Measurements from ENCODE around the gene MYO1G.
A peak's percentile ranks its signal among the peaks of the same experiment; 100 is the strongest.
"Not testable (repeated sequence)": the region's sequence is repeated elsewhere in the genome, so short reads cannot be mapped to it uniquely, and the experiment has no call there.

The MYO1G gene

DNA sequence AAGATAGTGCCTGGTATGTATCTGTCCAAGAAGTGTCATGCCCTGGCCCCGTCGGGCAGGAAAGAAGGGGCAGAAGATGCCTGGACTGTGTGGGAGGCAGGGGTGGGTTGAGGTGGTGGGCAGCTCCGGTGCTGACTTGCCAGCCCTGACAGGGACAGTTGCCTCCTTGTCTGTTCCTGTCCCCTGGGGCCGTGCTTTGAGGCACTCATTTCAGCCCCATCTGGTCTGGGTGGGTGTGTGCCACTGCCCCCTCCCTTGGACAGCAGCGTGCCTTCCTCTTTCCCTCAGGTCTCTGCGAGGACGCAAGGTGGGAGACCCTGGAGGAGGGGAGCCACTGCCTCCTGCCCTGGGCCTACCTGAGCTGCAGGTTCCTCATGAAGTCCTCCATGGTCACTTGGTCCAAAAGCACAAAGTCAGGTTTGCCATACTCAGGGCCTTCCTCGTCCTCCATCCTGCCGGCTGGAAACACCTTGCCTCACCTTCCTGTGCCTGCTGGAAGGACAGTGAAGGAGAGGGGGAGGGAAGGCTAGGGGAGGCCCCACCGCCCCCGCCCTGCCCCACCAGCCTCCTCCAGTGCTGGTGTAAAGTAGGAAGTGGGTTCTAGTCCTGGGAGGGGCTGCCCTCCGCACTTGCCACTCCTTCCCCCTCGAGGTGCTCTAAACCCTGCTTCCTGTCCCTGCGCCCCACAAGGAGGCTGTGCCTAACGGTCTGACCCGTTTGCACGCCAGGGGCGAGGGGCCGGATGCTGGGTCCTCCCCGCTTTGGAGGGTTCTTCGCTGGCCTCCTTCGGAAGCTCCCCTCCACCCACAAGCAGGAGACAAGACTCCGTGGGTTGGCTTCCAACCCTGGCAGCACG lies at the start of gene MYO1G:
Gene MYO1G, minus strand, starts transcription at position 505 of the 856 bp plus-strand sequence. Its CDS starts 54 bp downstream, at position 451.
- DNase-seq (ENCODE audit: low spot score): no peak

DNA sequence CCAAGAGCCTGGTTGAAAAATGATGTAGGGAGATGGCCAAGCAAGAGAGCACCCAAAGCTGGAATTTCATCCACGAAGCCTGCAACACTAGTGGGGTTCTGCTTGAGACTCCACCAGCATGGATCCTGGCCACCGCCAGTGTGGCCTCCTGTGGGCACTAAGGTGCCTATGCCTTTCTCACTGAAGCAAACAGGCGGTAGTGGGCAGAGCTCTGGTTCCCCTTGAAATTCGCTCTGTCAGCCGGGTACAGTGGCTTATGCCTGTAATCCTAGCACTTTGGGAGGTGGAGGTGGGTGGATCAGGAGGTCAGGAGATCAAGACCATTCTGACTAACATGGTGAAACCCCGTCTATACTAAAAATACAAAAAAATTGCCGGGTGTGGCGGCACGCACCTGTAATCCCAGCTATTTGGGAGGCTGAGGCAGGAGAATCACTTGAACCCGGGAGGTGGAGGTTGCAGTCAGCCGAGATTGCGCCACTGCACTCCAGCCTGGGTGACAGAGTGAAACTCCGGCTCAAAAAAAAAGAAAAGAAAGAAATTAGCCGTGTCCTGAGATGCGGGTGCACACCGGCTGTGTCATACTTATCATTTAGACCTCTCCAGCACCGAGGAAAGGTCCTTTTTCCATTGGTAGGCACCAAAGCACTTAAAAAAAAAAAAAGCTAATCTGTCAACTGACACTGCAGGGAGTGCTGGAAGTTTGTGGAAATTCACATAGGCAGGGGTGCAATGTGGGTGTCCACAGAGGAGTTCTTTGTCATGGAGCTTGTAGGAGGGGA lies 49.5 kb upstream of the MYO1G start:
- no peak for DNase-seq (ENCODE audit: low spot score)

GRCh38 chr7:45027774-45028114 lies 48.9 kb upstream of the MYO1G start:
- no peak for DNase-seq (ENCODE audit: low spot score)

DNA sequence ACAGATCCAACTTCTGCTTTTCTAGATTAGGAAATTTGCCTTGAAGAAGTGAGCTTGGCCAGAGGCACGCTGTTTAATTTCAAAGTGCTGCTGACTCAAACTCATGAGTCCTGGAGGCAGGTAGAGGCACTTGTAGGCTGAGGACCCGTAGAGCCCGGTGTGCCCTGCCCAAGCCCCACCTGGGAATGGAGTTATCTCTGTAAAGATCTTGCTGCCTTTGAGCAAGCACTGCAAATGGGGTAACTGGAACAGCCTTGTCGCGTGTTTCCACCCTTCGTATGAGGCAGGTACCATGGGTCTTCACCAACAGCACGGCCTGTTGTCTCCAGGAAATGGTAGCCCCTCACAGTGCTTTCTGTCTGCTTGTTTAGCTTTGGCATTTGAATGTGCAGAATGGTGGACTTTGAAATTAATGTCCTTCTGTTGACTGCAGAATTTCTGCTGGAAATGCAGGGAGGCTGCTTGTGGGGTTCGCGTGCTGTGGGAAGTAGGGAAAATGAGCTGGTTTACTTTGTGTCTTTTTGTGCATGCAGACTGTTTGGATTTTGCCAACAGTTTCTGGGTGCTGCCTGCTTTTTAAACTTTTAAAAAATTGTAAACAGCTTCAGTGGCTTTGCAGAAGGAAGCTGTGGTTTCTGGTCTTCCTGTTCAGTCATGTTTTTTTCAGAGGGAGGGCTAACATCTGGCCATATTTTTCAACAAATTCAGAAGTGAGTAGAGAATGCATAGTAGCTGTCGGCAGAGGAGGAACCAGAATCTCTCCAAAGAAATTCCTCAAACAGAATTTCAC lies 48.4 kb upstream of the MYO1G start:
- DNase-seq (ENCODE audit: low spot score): no peak

- DNase-seq (ENCODE audit: low spot score): no peak
These were observed 47.2 kb upstream of the MYO1G start for GRCh38 chr7:45026013-45026412.

GRCh38 chr7:45025473-45025872 lies 46.7 kb upstream of the MYO1G start:
- DNase-seq (ENCODE audit: low spot score): not testable (repeated sequence)

DNA sequence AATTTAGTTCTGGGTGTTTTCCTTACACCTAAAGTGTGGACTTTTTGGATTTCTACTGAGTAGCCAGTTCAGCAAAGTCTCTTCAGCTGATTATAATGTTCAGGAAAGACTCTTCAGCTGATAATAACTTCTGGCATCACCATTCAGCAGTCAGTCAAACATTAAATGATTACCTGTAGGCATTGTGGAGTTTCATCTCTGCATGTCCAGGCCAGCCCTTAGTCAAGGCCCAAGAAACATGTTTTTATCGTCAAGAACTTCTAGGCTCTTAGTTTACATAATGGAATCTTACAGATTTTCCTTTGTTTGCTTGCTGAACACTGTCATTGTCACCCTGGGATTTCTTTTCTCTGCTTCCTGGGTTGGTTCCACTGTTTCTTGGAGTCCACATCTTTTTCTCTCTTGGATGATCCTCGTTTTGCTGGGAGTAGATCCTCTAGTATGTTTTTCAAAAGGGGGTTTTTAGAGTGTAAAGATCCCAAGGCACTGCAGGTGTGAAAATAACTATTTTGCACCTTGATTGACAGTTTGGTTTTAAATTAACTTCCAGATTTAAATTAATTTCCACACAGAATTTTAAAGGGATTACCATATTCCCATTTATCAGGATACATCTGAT lies 45.4 kb upstream of the MYO1G start:
- no peak for DNase-seq (ENCODE audit: low spot score)

GRCh38 chr7:45021604-45022296 lies 42.9 kb upstream of the MYO1G start:
- no peak for DNase-seq (ENCODE audit: low spot score)

DNA sequence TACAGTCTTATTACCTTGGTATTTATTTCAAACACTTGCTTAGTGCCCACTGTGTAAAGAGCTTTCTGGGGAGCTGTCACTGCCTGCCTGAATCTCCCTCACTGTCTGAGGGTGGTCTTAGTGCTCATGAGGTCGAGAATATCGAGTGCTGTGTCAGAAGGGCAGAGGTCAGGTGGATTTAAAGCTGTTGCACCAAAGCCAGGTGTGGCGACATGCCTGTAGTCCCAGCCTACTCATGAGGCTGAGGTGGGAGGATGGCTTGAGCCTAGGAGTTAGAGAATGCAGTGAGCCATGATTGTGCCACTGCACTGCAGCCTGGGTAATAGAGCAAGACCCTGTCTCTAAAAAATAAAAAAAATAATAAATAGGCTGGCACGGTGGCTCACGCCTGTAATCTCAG lies 42.1 kb upstream of the MYO1G start:
- no peak for DNase-seq (ENCODE audit: low spot score)

DNA sequence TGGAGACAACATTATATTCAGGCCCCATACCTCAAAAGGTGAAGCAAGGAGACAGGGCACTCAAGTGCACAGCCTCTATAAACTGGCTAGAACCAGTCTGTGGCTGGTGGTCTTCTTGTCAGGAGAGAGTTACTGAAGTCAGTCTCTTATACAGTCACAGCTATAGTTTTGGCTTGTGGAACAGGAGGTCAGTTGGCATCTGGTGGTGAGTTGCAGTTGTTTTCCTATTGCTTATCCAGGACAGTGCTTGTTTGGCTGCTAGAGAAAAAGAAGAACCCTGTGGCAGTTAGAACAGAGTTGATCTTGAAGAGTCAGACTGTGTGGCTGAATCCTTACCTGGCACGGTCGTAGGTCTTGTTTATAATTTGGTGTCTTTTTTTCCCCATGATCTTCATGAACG lies 38.4 kb upstream of the MYO1G start:
- DNase-seq (ENCODE audit: low spot score): no peak

- DNase-seq (ENCODE audit: low spot score): no peak
These were observed 36.5 kb upstream of the MYO1G start for GRCh38 chr7:45015313-45015712.

GRCh38 chr7:45013465-45013967 lies 34.7 kb upstream of the MYO1G start:
- no peak for DNase-seq (ENCODE audit: low spot score)

- no peak for DNase-seq (ENCODE audit: low spot score)
These were observed 28.9 kb upstream of the MYO1G start for GRCh38 chr7:45007571-45008328.

DNA sequence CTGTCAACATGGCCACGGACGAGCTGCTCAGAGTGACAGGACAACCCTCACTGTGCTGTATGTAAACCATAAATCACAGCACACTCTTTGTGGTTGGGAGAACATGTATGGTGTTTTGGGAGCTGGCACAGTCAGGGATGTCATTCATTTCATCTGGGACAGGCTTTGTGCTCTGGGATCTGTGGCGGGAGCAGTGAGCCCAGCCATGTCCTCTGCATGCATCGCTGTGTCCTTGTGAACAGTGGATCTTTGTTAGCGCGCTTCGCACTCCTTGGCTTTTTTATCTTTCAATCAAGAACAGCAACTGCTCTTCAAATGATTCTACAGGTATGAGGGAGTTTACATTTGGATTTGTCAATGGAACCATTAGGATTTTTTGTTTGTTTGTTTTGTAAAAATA lies 28.3 kb upstream of the MYO1G start:
- no peak for DNase-seq (ENCODE audit: low spot score)

- no peak for DNase-seq (ENCODE audit: low spot score)
These were observed 25.0 kb upstream of the MYO1G start for GRCh38 chr7:45003789-45004188.

DNA sequence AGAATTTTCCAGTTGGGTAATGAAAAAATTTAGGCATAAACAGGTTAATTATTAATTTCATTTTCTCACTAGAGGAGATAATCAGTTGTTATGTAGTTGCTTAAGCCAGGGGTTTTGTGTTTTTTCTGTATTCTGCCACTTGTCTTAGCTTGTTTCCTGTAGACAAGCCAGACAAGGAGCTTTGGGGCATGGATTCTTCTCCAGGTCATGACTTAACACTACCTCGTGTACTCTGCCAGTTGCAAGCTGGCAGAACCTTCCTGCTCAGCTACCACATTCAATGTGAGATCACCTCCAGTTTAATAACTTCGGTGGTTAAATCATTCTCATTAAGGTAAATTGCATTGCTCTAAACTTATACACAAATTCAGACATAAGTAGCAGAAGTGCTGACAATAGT lies 23.0 kb upstream of the MYO1G start:
- DNase-seq (ENCODE audit: low spot score): no peak

DNA sequence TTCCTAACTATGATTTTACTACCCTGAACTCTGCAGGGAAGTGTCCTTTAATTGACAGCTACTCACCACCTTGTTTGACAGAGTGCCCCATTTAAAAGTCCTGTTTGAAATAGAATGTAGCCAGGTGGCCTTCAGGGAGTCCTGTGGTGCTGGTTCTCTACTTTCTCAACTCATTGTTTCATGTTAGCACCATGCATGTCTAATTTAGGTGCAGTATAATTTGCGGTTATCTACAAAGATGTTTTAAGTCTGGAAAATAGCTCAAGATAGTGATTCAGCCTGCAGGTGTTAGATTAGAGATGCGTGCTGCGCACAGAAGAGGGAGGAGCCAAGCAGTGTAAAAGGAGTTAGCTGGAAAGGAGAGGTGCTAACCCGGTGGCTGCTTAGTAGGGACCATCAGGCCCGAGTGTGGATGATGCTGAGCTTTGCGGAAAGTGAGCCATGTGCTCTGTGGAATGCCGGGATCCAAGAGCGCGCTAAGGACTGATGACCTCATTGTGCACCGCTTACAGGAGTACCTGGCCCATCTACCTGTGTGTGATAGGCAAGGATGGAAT lies 22.4 kb upstream of the MYO1G start:
- DNase-seq (ENCODE audit: low spot score): peak; percentile 54

GRCh38 chr7:45000093-45001032 lies 21.5 kb upstream of the MYO1G start, which contains the start of gene CCM2:
TSS of gene CCM2 (plus strand) at chr7:45000201. CDS start at chr7:45000334, 133 bp downstream.
- peak; percentile 35 for DNase-seq (ENCODE audit: low spot score)
